DND-41 (cell line): ENCODE results near the gene OTUD1.

Source experiments
- EZH2 ChIP-seq: IDR thresholded peaks from 3 replicates; pipeline ENCODE4 v1.6.1; 2012; ENCODE audit warnings: borderline replicate concordance, low read depth, mild to moderate bottlenecking, moderate library complexity, low read length, inconsistent platforms; ENCODE audit not compliant: severe bottlenecking
- TF ChIP-seq, protein P1 (sequence below): IDR thresholded peaks from 2 replicates; pipeline ENCODE4 v1.5.1; 2012; ENCODE audit warnings: borderline replicate concordance, low read length, moderate library complexity, mild to moderate bottlenecking; ENCODE audit not compliant: poor library complexity, severe bottlenecking; ENCODE audit errors: extremely low read depth

DNA sequence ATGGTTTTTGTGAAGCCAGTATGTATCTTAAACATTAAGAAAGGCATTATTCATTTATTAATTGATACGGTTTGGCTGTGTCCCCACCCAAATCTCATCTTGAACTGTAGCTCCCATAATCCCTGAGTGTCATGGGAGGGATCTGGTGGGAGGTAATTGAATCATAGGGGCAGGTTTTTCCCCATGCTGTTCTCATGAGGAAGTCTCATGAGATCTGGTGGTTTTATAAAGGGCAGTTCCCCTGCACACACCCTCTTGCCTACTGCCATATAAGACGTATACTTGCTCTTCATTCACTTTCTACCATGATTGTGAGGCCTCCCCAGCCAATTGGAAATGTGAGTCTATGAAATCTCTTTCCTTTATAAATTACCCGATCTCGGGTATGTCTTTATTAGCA lies 28.1 kb downstream of the OTUD1 start:
- TF ChIP-seq, protein P1, sequence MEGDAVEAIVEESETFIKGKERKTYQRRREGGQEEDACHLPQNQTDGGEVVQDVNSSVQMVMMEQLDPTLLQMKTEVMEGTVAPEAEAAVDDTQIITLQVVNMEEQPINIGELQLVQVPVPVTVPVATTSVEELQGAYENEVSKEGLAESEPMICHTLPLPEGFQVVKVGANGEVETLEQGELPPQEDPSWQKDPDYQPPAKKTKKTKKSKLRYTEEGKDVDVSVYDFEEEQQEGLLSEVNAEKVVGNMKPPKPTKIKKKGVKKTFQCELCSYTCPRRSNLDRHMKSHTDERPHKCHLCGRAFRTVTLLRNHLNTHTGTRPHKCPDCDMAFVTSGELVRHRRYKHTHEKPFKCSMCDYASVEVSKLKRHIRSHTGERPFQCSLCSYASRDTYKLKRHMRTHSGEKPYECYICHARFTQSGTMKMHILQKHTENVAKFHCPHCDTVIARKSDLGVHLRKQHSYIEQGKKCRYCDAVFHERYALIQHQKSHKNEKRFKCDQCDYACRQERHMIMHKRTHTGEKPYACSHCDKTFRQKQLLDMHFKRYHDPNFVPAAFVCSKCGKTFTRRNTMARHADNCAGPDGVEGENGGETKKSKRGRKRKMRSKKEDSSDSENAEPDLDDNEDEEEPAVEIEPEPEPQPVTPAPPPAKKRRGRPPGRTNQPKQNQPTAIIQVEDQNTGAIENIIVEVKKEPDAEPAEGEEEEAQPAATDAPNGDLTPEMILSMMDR, result no peak
- TF ChIP-seq EZH2, result no peak
